Caco-2 (cell line): Measurements from ENCODE around the gene DAD1. TPM values are rescaled to one million over a fixed set of nuclear protein-coding genes. Genes with fewer than 3 reads are reported as not detected.

Experiments
- BruUV-seq: library from RNA; stranded (reverse); fragments of 400-500 nt; replicated peaks from 2 replicates; lab custom pipeline; 2021; lab: Mats Ljungman, UMichigan
- CTCF ChIA-PET: fragments of 300-600 bp; sonication (Branson Sonifier 250); formaldehyde crosslinking; loops from one replicate; lab custom pipeline; 2022; ENCODE audit warnings: antibody characterized with exemption; lab: Charles Lee
- POLR2A ChIA-PET: fragments of 300-600 bp; sonication (Branson Sonifier 250); formaldehyde crosslinking; loops from one replicate; lab custom pipeline; 2022; ENCODE audit warnings: antibody characterized with exemption; lab: Charles Lee
- DNase-seq, 2 experiments: peaks; one replicate each; pipeline versions ENCODE4 v3.0.0 to v3.0.0-alpha.2; 2020 to 2022
- H3K27me3 ChIP-seq: replicated peaks from 2 replicates; pipeline ENCODE4 v1.6.0; 2011; ENCODE audit warnings: low read length; ENCODE audit not compliant: control insufficient read depth, insufficient read depth
- H3K36me3 ChIP-seq: 2 replicates; pipeline ENCODE4 v1.5.1; 2011; ENCODE audit warnings: low read length; ENCODE audit not compliant: control insufficient read depth, insufficient read depth
- H3K4me1 ChIP-seq: fragments of 250-450 bp; sonication (Bioruptor Pico); 2 replicates; pipeline ENCODE4 v1.5.1; 2020; ENCODE audit warnings: mild to moderate bottlenecking
- H3K4me3 ChIP-seq: 2 replicates; pipeline ENCODE4 v1.5.1; 2011; ENCODE audit warnings: low read depth, mild to moderate bottlenecking, control low read depth, low read length
- H3K9me3 ChIP-seq: fragments of 250-450 bp; sonication (Bioruptor Pico); 2 replicates; pipeline ENCODE4 v1.5.1; 2020; ENCODE audit warnings: mild to moderate bottlenecking, moderate library complexity
- H3K27ac Mint-ChIP-seq: one replicate; pipeline ENCODE4 v1.8.0; 2022; ENCODE audit warnings: mixed read lengths; ENCODE audit not compliant: unreplicated experiment
- H3K27me3 Mint-ChIP-seq: one replicate; pipeline ENCODE4 v1.8.0; 2022; ENCODE audit warnings: mixed read lengths; ENCODE audit not compliant: insufficient read depth, unreplicated experiment
- H3K36me3 Mint-ChIP-seq: one replicate; pipeline ENCODE4 v1.8.0; 2022; ENCODE audit warnings: mild to moderate bottlenecking, mixed read lengths; ENCODE audit not compliant: insufficient read depth, unreplicated experiment
- H3K4me1 Mint-ChIP-seq: one replicate; pipeline ENCODE4 v1.8.0; 2022; ENCODE audit warnings: low read depth, mixed read lengths; ENCODE audit not compliant: unreplicated experiment
- H3K4me3 Mint-ChIP-seq: one replicate; pipeline ENCODE4 v1.8.0; 2022; ENCODE audit warnings: mild to moderate bottlenecking, moderate library complexity, mixed read lengths; ENCODE audit not compliant: unreplicated experiment
- H3K9me3 Mint-ChIP-seq: one replicate; pipeline ENCODE4 v1.8.0; 2022; ENCODE audit warnings: mixed read lengths; ENCODE audit not compliant: unreplicated experiment
- intact Hi-C: fragments of 100-400 bp; cut with micrococcal nuclease; formaldehyde crosslinking; loops from one replicate; pipeline ENCODE4 v1.10.0; 2022; ENCODE audit not compliant: unreplicated experiment
- total RNA-seq: library from RNA; stranded (reverse); gene quantifications from 2 replicates; pipeline ENCODE4 v1.2.3, GENCODE V29; 2022
- TF ChIP-seq, protein P1 (sequence below), 2 experiments: fragments of 200-600 bp in 1 of 2; IDR thresholded peaks; 1 replicate in 1 of 2; 2 replicates in 1 of 2; pipeline versions ENCODE4 v1.5.1 to v1.8.0; 2011 to 2022; ENCODE audit warnings: antibody characterized with exemption in 1 of 2, control low read depth in 1 of 2, inconsistent platforms in 1 of 2, low read depth in 1 of 2, low read length in 1 of 2, mild to moderate bottlenecking in 1 of 2, moderate library complexity in 1 of 2; ENCODE audit not compliant: insufficient read depth in 1 of 2, severe bottlenecking in 1 of 2, unreplicated experiment in 1 of 2

Gene DAD1
- total RNA-seq, 1 experiment from 2014 or later, result 160 TPM

DNA sequence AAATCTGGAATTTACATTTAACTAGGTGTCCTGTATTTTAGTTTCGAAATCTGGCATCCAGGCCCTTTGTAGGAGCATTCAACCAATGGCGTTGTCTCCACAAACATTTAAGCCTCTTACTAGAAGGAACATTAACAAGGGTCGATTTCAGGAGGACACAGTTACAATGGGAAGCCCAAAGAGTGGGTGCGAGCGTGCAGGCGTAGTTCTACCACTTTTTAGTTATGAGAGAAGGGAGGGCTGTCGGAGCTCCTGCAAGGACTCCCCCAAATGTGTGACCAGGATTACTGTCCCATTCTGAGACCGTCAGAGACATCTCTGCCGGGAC, 8.7 kb upstream of the DAD1 start:
- H3K4me3 Mint-ChIP-seq, result peak overlapping the region; percentile 97
- POLR2A ChIA-PET, result interaction anchor here (2.8 kb wide), 1 partner anchor 9 kb away, joined by 46 read pairs; the partner anchor contains the start of gene DAD1

DNA sequence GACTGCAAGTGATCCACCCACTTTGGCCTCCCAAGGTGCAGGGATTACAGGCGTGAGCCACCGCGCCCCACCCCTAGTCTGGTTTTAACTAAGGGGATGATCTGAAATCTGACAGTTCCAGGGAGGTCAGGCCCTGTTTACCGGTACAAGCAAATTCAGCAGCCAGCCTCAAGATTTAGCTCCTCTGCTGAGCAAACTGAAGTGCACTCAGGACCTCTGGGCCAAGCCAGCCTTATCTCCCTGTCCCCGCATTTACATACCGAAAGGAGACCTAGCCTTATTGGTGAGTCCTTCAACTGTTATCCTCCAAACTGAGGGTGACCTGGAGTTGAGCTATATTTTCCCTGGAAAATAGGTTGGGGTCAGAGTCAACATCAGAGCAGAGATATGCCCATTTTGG, 8.2 kb upstream of the DAD1 start:
- H3K4me1 Mint-ChIP-seq, result peaks cover 8% of the 10 kb centered on the region
- no peak for DNase-seq
- H3K36me3 Mint-ChIP-seq, result peaks cover 3% of the 10 kb centered on the region
- Histone ChIP-seq H3K4me3 (peak overlapping the region; percentile 84), H3K27me3 (no peaks in the 10 kb centered on the region), H3K4me1 (peaks cover 46% of the 10 kb centered on the region), H3K36me3 (peaks cover 2% of the 10 kb centered on the region), H3K9me3 (no peaks in the 10 kb centered on the region)
- ChIA-PET POLR2A (interaction anchor here (2.8 kb wide), 1 partner anchor 8 kb away, joined by 46 read pairs; the partner anchor contains the start of gene DAD1), CTCF (interaction anchor here (0.7 to 3.1 kb wide), 7 partner anchors 8 to 56 kb away, joined by 3 to 21 read pairs (median 5); partner anchors contain the start of genes DAD1 and OR6J1)
- BruUV-seq, result no TSS peak
- peak overlapping the region; percentile 94 for H3K27ac Mint-ChIP-seq
- H3K27me3 Mint-ChIP-seq, result no peaks in the 10 kb centered on the region
- TF ChIP-seq, protein P1, sequence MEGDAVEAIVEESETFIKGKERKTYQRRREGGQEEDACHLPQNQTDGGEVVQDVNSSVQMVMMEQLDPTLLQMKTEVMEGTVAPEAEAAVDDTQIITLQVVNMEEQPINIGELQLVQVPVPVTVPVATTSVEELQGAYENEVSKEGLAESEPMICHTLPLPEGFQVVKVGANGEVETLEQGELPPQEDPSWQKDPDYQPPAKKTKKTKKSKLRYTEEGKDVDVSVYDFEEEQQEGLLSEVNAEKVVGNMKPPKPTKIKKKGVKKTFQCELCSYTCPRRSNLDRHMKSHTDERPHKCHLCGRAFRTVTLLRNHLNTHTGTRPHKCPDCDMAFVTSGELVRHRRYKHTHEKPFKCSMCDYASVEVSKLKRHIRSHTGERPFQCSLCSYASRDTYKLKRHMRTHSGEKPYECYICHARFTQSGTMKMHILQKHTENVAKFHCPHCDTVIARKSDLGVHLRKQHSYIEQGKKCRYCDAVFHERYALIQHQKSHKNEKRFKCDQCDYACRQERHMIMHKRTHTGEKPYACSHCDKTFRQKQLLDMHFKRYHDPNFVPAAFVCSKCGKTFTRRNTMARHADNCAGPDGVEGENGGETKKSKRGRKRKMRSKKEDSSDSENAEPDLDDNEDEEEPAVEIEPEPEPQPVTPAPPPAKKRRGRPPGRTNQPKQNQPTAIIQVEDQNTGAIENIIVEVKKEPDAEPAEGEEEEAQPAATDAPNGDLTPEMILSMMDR (IDR thresholded peaks at IDR 0.05; ENCODE audit: insufficient read depth in 1 of 2, low read depth in 1 of 2, low read length in 1 of 2, severe bottlenecking in 1 of 2, unreplicated experiment in 1 of 2), result no peak
- no peaks in the 10 kb centered on the region for H3K9me3 Mint-ChIP-seq
- intact Hi-C loops, result no loop called here
- H3K4me3 Mint-ChIP-seq, result peak overlapping the region; percentile 97

More for the DNA sequence above, 8.7 kb upstream of the DAD1 start:
- TF ChIP-seq, protein P1 (IDR thresholded peaks at IDR 0.05; ENCODE audit: insufficient read depth in 1 of 2, low read depth in 1 of 2, low read length in 1 of 2, severe bottlenecking in 1 of 2, unreplicated experiment in 1 of 2), result no peak
- Mint-ChIP-seq H3K9me3 (no peaks in the 10 kb centered on the region), H3K27ac (peak overlapping the region; percentile 94), H3K27me3 (no peaks in the 10 kb centered on the region), H3K36me3 (peaks cover 8% of the 10 kb centered on the region), H3K4me1 (peaks cover 13% of the 10 kb centered on the region)
- CTCF ChIA-PET, result interaction anchor here (0.5 to 3.1 kb wide), 7 partner anchors 8 to 55 kb away, joined by 3 to 21 read pairs (median 5); partner anchors contain the start of genes DAD1 and OR6J1
- Histone ChIP-seq H3K27me3 (no peaks in the 10 kb centered on the region), H3K36me3 (peaks cover 6% of the 10 kb centered on the region), H3K4me1 (peaks cover 50% of the 10 kb centered on the region), H3K9me3 (no peaks in the 10 kb centered on the region), H3K4me3 (peak overlapping the region; percentile 84)
- DNase-seq, result no peak
- BruUV-seq, result no TSS peak
- intact Hi-C loops, result loop anchor here (1.0 to 2.0 kb wide), 5 partner anchors 8 to 55 kb away; partner anchors contain the start of genes DAD1 and OR6J1

DNA sequence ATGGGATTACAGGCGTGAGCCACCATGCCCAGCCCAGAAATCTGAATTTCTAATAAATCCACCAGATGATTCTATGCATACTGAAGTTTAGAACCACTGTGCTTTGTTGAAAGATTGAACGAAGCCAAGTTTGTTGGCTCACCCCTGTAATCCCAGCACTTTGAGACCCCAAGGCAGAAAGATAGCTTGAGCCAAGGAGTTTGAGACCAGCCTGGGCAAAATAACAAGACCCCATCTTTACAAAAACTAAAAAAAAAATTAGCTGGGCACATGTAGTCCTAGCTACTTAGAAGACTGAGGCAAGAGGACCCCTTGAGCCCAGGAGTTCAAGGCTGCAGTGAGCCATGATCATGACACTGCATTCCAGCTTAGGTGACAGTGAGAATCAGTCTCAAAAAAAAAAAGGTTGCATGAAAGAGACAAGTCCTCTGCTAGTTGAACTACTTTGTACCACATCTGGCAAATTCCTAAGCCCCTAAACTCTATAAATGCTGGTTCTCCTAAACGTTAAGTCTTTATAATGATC, 7.4 kb upstream of the DAD1 start:
- no peaks in the 10 kb centered on the region for H3K9me3 Mint-ChIP-seq
- intact Hi-C loops, result no loop called here
- no peaks in the 10 kb centered on the region for H3K36me3 Mint-ChIP-seq
- Histone ChIP-seq H3K27me3 (no peaks in the 10 kb centered on the region), H3K4me1 (peaks cover 41% of the 10 kb centered on the region), H3K36me3 (no peaks in the 10 kb centered on the region), H3K9me3 (no peaks in the 10 kb centered on the region), H3K4me3 (no peak overlapping the region)
- POLR2A ChIA-PET, result no interaction called here
- BruUV-seq, result no TSS peak
- TF ChIP-seq, protein P1 (IDR thresholded peaks at IDR 0.05; ENCODE audit: insufficient read depth in 1 of 2, low read depth in 1 of 2, low read length in 1 of 2, severe bottlenecking in 1 of 2, unreplicated experiment in 1 of 2), result no peak
- no peaks in the 10 kb centered on the region for H3K27me3 Mint-ChIP-seq
- no peak overlapping the region for H3K4me3 Mint-ChIP-seq
- DNase-seq, result no peak
- CTCF ChIA-PET, result interaction anchor here (0.6 to 1.8 kb wide), 3 partner anchors 24 to 367 kb away, joined by 3 to 5 read pairs (median 4); no protein-coding TSS in a partner anchor
- no peak overlapping the region for H3K27ac Mint-ChIP-seq
- H3K4me1 Mint-ChIP-seq, result no peaks in the 10 kb centered on the region
